ENCODE data around the gene THEMIS2. TPM values are rescaled to one million over a fixed set of nuclear protein-coding genes. Genes with fewer than 3 reads are reported as not detected.

THEMIS2 gene
- total RNA-seq, 3 donors from 2014 or later, result 3.8 to 17.7 (median 15.6) TPM

DNA sequence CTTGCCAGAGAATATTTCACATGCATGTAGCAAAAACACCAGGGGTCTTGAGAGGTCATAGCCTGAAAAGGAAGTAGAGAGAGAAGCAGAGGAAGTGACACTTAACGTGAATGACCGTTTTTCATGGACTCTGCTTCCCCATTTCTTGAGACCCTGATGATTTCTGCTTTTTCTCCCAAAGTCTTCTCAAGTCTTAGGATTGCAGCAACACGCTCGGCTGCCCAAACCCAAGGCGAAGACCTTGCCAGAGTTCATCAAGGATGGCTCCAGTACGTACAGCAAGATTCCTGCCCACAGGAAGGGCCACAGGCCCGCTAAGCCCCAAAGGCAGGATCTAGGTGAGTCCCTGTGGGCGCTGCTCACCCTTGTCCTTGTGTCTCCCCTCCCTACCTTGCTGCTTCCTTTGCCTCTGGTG lies 12.8 kb downstream of the THEMIS2 start:
- Histone ChIP-seq H3K4me1 (ENCODE audit: low read depth) (peaks cover 6% of the 10 kb centered on the region), H3K4me3 (no peak overlapping the region)

DNA sequence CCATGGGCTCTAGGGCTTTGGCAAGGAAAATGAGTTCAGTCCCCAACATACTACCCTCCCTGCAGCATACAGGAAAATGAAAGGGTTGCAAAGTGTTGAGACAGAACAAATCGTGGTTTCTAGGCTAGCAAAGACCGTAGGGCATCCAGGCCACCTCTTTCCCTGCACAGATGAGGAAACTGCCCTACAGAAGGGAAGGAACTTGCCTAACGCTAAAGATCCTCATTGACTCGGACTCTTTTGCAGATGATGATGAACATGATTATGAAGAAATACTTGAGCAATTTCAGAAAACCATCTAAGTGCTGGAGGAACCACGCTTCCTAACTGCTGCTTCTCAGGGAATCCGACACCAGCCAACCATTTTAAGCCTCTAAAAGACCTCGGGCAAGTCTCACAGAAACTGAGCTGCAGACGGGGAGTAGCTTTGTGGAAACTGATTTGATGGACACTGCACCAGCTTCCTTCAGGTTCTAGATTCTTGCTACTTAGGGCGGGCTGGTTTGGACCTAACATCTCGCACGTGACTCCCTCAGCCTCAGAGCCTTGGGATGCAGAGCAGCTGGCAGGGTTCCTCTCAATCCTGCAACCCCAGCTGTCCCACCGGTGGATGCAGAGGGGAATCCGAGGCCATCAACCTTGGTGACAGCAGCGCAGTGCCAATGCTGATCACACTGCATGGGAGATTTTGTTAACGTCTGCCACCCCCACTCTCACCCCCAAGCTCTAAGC lies 13.4 kb downstream of the THEMIS2 start:
- Histone ChIP-seq H3K4me3 (no peak overlapping the region), H3K9me3 (no peaks in the 10 kb centered on the region), H3K4me1 (ENCODE audit: low read depth) (peaks cover 6% of the 10 kb centered on the region), H3K36me3 (ENCODE audit: low read depth) (no peaks in the 10 kb centered on the region)
- ATAC-seq, result peak; percentile 30
- no peak for DNase-seq
- intact Hi-C loops (cut with DNase I, micrococcal nuclease), result no loop called here
- TF ChIP-seq, protein P1, sequence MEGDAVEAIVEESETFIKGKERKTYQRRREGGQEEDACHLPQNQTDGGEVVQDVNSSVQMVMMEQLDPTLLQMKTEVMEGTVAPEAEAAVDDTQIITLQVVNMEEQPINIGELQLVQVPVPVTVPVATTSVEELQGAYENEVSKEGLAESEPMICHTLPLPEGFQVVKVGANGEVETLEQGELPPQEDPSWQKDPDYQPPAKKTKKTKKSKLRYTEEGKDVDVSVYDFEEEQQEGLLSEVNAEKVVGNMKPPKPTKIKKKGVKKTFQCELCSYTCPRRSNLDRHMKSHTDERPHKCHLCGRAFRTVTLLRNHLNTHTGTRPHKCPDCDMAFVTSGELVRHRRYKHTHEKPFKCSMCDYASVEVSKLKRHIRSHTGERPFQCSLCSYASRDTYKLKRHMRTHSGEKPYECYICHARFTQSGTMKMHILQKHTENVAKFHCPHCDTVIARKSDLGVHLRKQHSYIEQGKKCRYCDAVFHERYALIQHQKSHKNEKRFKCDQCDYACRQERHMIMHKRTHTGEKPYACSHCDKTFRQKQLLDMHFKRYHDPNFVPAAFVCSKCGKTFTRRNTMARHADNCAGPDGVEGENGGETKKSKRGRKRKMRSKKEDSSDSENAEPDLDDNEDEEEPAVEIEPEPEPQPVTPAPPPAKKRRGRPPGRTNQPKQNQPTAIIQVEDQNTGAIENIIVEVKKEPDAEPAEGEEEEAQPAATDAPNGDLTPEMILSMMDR (IDR thresholded peaks at IDR 0.05), result no peak

More for the DNA sequence above, 12.8 kb downstream of the THEMIS2 start:
- DNase-seq, result no peak
- intact Hi-C loops (cut with DNase I, micrococcal nuclease), result no loop called here
- TF ChIP-seq, protein P1 (IDR thresholded peaks at IDR 0.05), result no peak
- H3K36me3 ChIP-seq (ENCODE audit: low read depth), result no peaks in the 10 kb centered on the region
- no peaks in the 10 kb centered on the region for H3K9me3 ChIP-seq
- peak; percentile 12 for ATAC-seq

DNA sequence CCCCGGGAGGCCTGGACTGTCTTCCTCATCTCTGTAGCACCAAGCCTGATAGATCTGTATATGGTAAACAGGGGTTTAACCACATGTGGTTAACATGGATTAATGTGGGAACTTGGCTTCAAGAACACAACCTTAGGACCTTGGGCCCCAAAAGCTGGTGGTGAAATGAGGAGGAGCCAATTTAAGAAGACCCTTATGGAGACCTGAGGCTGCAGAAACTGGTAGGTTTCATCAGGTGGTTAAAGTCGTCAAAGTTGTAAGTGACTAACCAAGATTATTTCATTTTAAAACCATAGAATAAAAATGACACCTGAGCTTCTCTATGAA lies 14.0 kb downstream of the THEMIS2 start:
- DNase-seq, result no peak
- ATAC-seq, result no peak
- intact Hi-C loops (cut with DNase I, micrococcal nuclease), result no loop called here
- no peaks in the 10 kb centered on the region for H3K36me3 ChIP-seq (ENCODE audit: low read depth)
- TF ChIP-seq, protein P1 (IDR thresholded peaks at IDR 0.05), result no peak
- no peaks in the 10 kb centered on the region for H3K9me3 ChIP-seq
- peaks cover 6% of the 10 kb centered on the region for H3K4me1 ChIP-seq (ENCODE audit: low read depth)
- no peak overlapping the region for H3K4me3 ChIP-seq

DNA sequence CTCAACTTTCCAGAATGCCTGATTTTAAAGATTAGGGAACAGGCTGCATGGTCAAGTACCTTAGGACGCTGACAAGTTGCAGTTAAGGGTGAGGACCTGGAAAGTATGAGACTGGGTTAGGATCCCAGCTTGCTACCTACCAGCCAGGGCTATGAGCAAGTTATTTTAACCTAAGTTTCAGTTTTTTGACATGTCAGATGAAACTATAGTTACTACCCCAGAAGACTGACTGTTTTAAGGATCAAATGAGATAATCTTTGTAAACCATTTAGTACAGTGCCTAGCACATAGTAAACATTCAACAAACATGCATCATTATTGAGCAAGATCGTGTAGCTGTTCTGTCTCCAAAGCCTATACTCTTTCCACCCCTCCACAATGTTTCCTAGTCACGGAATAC lies 14.4 kb downstream of the THEMIS2 start:
- DNase-seq (no peak), ATAC-seq (no peak)
- no peaks in the 10 kb centered on the region for H3K9me3 ChIP-seq
- intact Hi-C loops (cut with DNase I, micrococcal nuclease), result no loop called here
- TF ChIP-seq, protein P1 (IDR thresholded peaks at IDR 0.05), result no peak
- H3K36me3 ChIP-seq (ENCODE audit: low read depth), result peaks cover under 1% of the 10 kb centered on the region
- no peak overlapping the region for H3K4me3 ChIP-seq
- peaks cover 6% of the 10 kb centered on the region for H3K4me1 ChIP-seq (ENCODE audit: low read depth)

DNA sequence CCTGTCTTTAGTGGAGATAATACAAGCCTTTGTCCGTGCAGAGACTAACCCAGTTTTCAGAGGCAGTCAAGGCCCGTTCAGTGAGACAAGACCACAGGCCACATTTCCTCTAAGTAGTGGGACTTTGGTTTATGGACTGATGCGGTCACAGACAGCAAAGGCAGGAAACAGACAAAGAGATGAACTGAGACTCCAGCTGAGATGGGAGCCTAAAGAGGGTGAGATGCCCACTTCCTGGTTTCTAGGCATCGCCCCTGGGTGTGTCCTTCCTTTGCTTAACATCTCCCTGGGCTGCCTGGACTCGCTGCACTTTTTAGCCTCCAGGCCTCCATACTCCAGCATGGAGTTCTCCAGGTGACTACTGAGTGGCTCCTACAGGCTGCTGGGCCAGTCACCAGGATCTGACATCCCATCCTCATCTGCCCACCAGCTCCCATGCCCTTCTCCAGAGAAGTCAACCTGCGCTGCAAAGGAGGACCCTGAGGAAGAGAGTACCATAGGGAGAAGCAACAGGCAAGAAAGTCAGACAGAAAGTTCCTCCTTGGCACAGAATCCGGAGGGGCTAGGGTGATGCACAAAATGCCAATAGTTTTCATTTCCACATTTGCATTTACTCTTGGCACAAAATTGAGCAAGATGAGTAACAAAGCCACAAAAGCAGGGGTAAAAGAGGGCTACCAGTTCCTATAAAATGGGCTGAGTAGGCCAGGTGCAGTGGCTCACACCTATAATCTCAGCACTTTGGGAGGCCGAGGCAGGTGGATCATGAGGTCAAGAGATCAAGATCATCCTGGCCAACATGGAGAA lies 15.1 kb downstream of the THEMIS2 start:
- intact Hi-C loops (cut with DNase I, micrococcal nuclease), result no loop called here
- Histone ChIP-seq H3K9me3 (no peaks in the 10 kb centered on the region), H3K36me3 (ENCODE audit: low read depth) (peaks cover 7% of the 10 kb centered on the region), H3K4me3 (no peak overlapping the region), H3K4me1 (ENCODE audit: low read depth) (peaks cover 6% of the 10 kb centered on the region)
- TF ChIP-seq, protein P1 (IDR thresholded peaks at IDR 0.05), result no peak
- ATAC-seq (peak; percentile 64), DNase-seq (no peak)

Data from mucosa of descending colon (tissue), 3 donors.